ENCODE measurements around the gene ANK3.

DNA sequence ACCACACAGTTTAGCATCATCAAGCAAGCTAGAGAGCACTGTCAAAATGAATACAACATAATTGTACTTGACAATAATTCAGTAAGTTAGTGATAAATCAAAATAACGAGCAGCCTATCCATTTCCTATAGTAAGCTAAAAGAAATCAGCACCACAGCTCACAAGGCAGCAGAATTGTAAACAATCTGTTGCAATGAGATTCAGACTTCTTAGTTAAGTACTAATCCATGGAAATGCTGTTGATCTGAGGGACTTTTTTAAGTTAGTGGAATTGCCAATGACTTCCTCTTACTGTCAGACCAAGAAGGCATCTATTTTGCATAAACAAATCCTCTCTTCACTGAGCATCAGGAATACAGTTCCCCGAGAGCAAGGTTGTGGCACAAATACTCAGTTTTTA, 346.8 kb downstream of the ANK3 start:
- TF ChIP-seq EP300 (IDR thresholded peaks at IDR 0.05): no peak
- TF ChIP-seq, protein P1, sequence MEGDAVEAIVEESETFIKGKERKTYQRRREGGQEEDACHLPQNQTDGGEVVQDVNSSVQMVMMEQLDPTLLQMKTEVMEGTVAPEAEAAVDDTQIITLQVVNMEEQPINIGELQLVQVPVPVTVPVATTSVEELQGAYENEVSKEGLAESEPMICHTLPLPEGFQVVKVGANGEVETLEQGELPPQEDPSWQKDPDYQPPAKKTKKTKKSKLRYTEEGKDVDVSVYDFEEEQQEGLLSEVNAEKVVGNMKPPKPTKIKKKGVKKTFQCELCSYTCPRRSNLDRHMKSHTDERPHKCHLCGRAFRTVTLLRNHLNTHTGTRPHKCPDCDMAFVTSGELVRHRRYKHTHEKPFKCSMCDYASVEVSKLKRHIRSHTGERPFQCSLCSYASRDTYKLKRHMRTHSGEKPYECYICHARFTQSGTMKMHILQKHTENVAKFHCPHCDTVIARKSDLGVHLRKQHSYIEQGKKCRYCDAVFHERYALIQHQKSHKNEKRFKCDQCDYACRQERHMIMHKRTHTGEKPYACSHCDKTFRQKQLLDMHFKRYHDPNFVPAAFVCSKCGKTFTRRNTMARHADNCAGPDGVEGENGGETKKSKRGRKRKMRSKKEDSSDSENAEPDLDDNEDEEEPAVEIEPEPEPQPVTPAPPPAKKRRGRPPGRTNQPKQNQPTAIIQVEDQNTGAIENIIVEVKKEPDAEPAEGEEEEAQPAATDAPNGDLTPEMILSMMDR (IDR thresholded peaks at IDR 0.05): no peak
